H1 (cell line): ENCODE measurements around the gene NOD2. TPM values are rescaled to one million over a fixed set of nuclear protein-coding genes. Genes with fewer than 3 reads are reported as not detected.

ENCODE experiments used
- RXRA ChIP-seq: IDR thresholded peaks from 2 replicates; pipeline ENCODE4 v1.6.1; 2011; ENCODE audit warnings: low read depth, mild to moderate bottlenecking, low read length, moderate library complexity; ENCODE audit not compliant: insufficient read depth
- TAF7 ChIP-seq: optimal IDR thresholded peaks from 2 replicates; pipeline ENCODE3; 2011; ENCODE audit warnings: low read depth, mild to moderate bottlenecking, inconsistent platforms, low read length, moderate library complexity, borderline replicate concordance
- ZNF274 ChIP-seq: IDR thresholded peaks from 2 replicates; pipeline ENCODE4 v1.7.0; 2012; ENCODE audit warnings: low read length, borderline replicate concordance; ENCODE audit errors: extremely low read depth
- polyA plus RNA-seq, 7 experiments: library from polyadenylated mRNA; depleted of rRNA in 3 of 7; stranded (reverse) in 5 of 7; unstranded in 2 of 7; fragments of >200 nt in 5 of 7; fragments of 200-250 nt in 2 of 7; gene quantifications; 1 replicate in 5 of 7; 2 replicates in 1 of 7; 4 replicates in 1 of 7; pipeline versions ENCODE4 v1.2.1 to v1.2.3, GENCODE V29; 2011 to 2013; ENCODE audit warnings: missing spikeins in 2 of 7, mixed read lengths in 2 of 7
- total RNA-seq: library from RNA; stranded (reverse); fragmentation: NEBNext Ultra II Directional; extraction: Animal tissue kit (Norgen Biotek cat#: 25700); gene quantifications from 2 replicates; pipeline ENCODE4 v1.2.1, GENCODE V29; 2021

Gene NOD2
- total and polyA plus RNA-seq, 2 of the 8 experiments (the other 6 are each of a cell fraction or from before 2014, with no cell fraction given): 0.37 to 0.42 TPM

GRCh38 chr16:50765861-50766260 is 72.5 kb downstream of the NOD2 start (continued):
- TF ChIP-seq TAF7 (no peak), ZNF274 (no peak), RXRA (no peak)
- TF ChIP-seq, all 59 proteins: peak for 0
